ENCODE data around the gene IGFLR1. TPM values are rescaled to one million over a fixed set of nuclear protein-coding genes. Genes with fewer than 3 reads are reported as not detected.
"Not testable (repeated sequence)": the region's sequence is repeated elsewhere in the genome, so short reads cannot be mapped to it uniquely, and the experiment has no call there.

The IGFLR1 gene
- total RNA-seq, 6 experiments from 2014 or later: 16.3 to 58.9 (median 29.3) TPM

GRCh38 chr19:35695895-35696422 is 46.3 kb downstream of the IGFLR1 start:
- no peak overlapping the region for H3K27ac ChIP-seq
- ATAC-seq (no peak), DNase-seq (no peak)
- 77% methylated on average over 2 of the region's 2 CpGs for WGBS (ENCODE audit: insufficient coverage, low coverage, low lambda C conversion rate, missing lambda C conversion rate)
- intact Hi-C loops (cut with DNase I): loop anchor here (10.0 kb wide), 2 partner anchors 129 to 139 kb away; no protein-coding TSS in a partner anchor
- H3K27me3 ChIP-seq: no peaks in the 10 kb centered on the region
- no peak for TF ChIP-seq POLR2A (IDR thresholded peaks at IDR 0.05)
- no peaks in the 10 kb centered on the region for H3K36me3 ChIP-seq
- H3K4me1 ChIP-seq: no peaks in the 10 kb centered on the region
- no peaks in the 10 kb centered on the region for H3K9me3 ChIP-seq
- no peak overlapping the region for H3K4me3 ChIP-seq

GRCh38 chr19:35693835-35694599 is 48.2 kb downstream of the IGFLR1 start:
- no peaks in the 10 kb centered on the region for H3K9me3 ChIP-seq

GRCh38 chr19:35693422-35693821 is 48.8 kb downstream of the IGFLR1 start:
- H3K9me3 ChIP-seq: no peaks in the 10 kb centered on the region
- intact Hi-C loops (cut with DNase I): loop anchor here (10.0 kb wide), 2 partner anchors 131 to 141 kb away; no protein-coding TSS in a partner anchor
- 4% methylated on average over 7 of the region's 8 CpGs for WGBS (ENCODE audit: insufficient coverage, low coverage, low lambda C conversion rate, missing lambda C conversion rate)
- no peaks in the 10 kb centered on the region for H3K36me3 ChIP-seq
- DNase-seq (no peak), ATAC-seq (peak in 2 of 4 donors; percentile 10 to 26)
- H3K27me3 ChIP-seq: no peaks in the 10 kb centered on the region
- H3K4me1 ChIP-seq: no peaks in the 10 kb centered on the region
- H3K27ac ChIP-seq: no peak overlapping the region
- TF ChIP-seq CTCF (IDR thresholded peaks at IDR 0.05): no peak
- TF ChIP-seq POLR2A (IDR thresholded peaks at IDR 0.05): no peak
- H3K4me3 ChIP-seq: no peak overlapping the region

More at GRCh38 chr19:35693835-35694599, 48.2 kb downstream of the IGFLR1 start:
- no peaks in the 10 kb centered on the region for H3K36me3 ChIP-seq
- DNase-seq (peak; percentile 84 to 87 (median 87)), ATAC-seq (peak; percentile 100)
- no peaks in the 10 kb centered on the region for H3K4me1 ChIP-seq
- 20% methylated on average over 7 of the region's 8 CpGs for WGBS (ENCODE audit: insufficient coverage, low coverage, low lambda C conversion rate, missing lambda C conversion rate)
- H3K27me3 ChIP-seq: no peaks in the 10 kb centered on the region
- intact Hi-C loops (cut with DNase I): loop anchor here (10.0 kb wide), 2 partner anchors 131 to 141 kb away; no protein-coding TSS in a partner anchor
- TF ChIP-seq POLR2A (IDR thresholded peaks at IDR 0.05) (no peak), CTCF (IDR thresholded peaks at IDR 0.05) (peak; percentile 95 to 99 (median 96))
- H3K4me3 ChIP-seq: no peak overlapping the region
- H3K27ac ChIP-seq: no peak overlapping the region

GRCh38 chr19:35692010-35692409 is 50.2 kb downstream of the IGFLR1 start:
- no peaks in the 10 kb centered on the region for H3K9me3 ChIP-seq
- H3K27ac ChIP-seq: no peak overlapping the region
- H3K4me1 ChIP-seq: no peaks in the 10 kb centered on the region
- TF ChIP-seq POLR2A (IDR thresholded peaks at IDR 0.05) (no peak), CTCF (IDR thresholded peaks at IDR 0.05) (no peak)
- H3K27me3 ChIP-seq: no peaks in the 10 kb centered on the region
- H3K36me3 ChIP-seq: no peaks in the 10 kb centered on the region
- H3K4me3 ChIP-seq: no peak overlapping the region
- DNase-seq (no peak), ATAC-seq (no peak)
- intact Hi-C loops (cut with DNase I): loop anchor here (10.0 kb wide), 2 partner anchors 133 to 143 kb away; no protein-coding TSS in a partner anchor
- 44% methylated on average over 5 of the region's 11 CpGs for WGBS (ENCODE audit: insufficient coverage, low coverage, low lambda C conversion rate, missing lambda C conversion rate)

- DNase-seq: not testable (repeated sequence)
- no CpG with 5 or more reads among the region's 37 CpGs for WGBS (ENCODE audit: insufficient coverage, low coverage, low lambda C conversion rate, missing lambda C conversion rate)
These were observed 51.1 kb downstream of the IGFLR1 start for GRCh38 chr19:35691106-35691505.

More at GRCh38 chr19:35691106-35691505, 51.1 kb downstream of the IGFLR1 start:
- not testable (repeated sequence) for H3K27ac ChIP-seq, ATAC-seq, H3K4me1 ChIP-seq, H3K27me3 ChIP-seq, H3K4me3 ChIP-seq, H3K9me3 ChIP-seq, H3K36me3 ChIP-seq
- intact Hi-C loops (cut with DNase I): loop anchor here (10.0 kb wide), 2 partner anchors 134 to 144 kb away; no protein-coding TSS in a partner anchor
